ENCODE data around the gene DSE.
"Not testable (repeated sequence)": the region's sequence is repeated elsewhere in the genome, so short reads cannot be mapped to it uniquely, and the experiment has no call there.

Gene DSE

GRCh38 chr6:116370760-116371119, at the start of gene DSE:
DSE (plus strand) TSS chr6:116370947; CDS start chr6:116399251, 28,304 bp downstream.
- in situ Hi-C loops (cut with HindIII; ENCODE audit: low sequenced_read_pairs), result no loop called here

- in situ Hi-C loops (cut with HindIII; ENCODE audit: low sequenced_read_pairs), result not testable (repeated sequence)
Observed at GRCh38 chr6:116321933-116322332, 48.8 kb upstream of the DSE start.

GRCh38 chr6:116323863-116324262, 46.9 kb upstream of the DSE start:
- in situ Hi-C loops (cut with HindIII; ENCODE audit: low sequenced_read_pairs), result no loop called here

- in situ Hi-C loops (cut with HindIII; ENCODE audit: low sequenced_read_pairs), result not testable (repeated sequence)
Observed at GRCh38 chr6:116325634-116326132, 45.1 kb upstream of the DSE start.

GRCh38 chr6:116326181-116326671, 44.5 kb upstream of the DSE start:
- in situ Hi-C loops (cut with HindIII; ENCODE audit: low sequenced_read_pairs), result no loop called here

- in situ Hi-C loops (cut with HindIII; ENCODE audit: low sequenced_read_pairs), result no loop called here
Observed at GRCh38 chr6:116326996-116327395, 43.8 kb upstream of the DSE start.

GRCh38 chr6:116327803-116328527, 42.8 kb upstream of the DSE start:
- in situ Hi-C loops (cut with HindIII; ENCODE audit: low sequenced_read_pairs), result no loop called here

GRCh38 chr6:116328528-116328903, 42.2 kb upstream of the DSE start:
- in situ Hi-C loops (cut with HindIII; ENCODE audit: low sequenced_read_pairs), result no loop called here

GRCh38 chr6:116329156-116329555, 41.6 kb upstream of the DSE start:
- in situ Hi-C loops (cut with HindIII; ENCODE audit: low sequenced_read_pairs), result no loop called here

GRCh38 chr6:116330511-116330910, 40.2 kb upstream of the DSE start:
- in situ Hi-C loops (cut with HindIII; ENCODE audit: low sequenced_read_pairs), result no loop called here

- in situ Hi-C loops (cut with HindIII; ENCODE audit: low sequenced_read_pairs), result no loop called here
Observed at GRCh38 chr6:116332096-116332495, 38.7 kb upstream of the DSE start.

- in situ Hi-C loops (cut with HindIII; ENCODE audit: low sequenced_read_pairs), result not testable (repeated sequence)
Observed at GRCh38 chr6:116334638-116335409, 35.9 kb upstream of the DSE start.

- in situ Hi-C loops (cut with HindIII; ENCODE audit: low sequenced_read_pairs), result no loop called here
Observed at GRCh38 chr6:116335612-116336215, 35.0 kb upstream of the DSE start.

GRCh38 chr6:116338943-116339342, 31.8 kb upstream of the DSE start:
- in situ Hi-C loops (cut with HindIII; ENCODE audit: low sequenced_read_pairs), result no loop called here

- in situ Hi-C loops (cut with HindIII; ENCODE audit: low sequenced_read_pairs), result not testable (repeated sequence)
Observed at GRCh38 chr6:116340625-116341024, 30.1 kb upstream of the DSE start.

GRCh38 chr6:116349216-116349615, 21.5 kb upstream of the DSE start:
- in situ Hi-C loops (cut with HindIII; ENCODE audit: low sequenced_read_pairs), result no loop called here

GRCh38 chr6:116351101-116351500, 19.6 kb upstream of the DSE start:
- in situ Hi-C loops (cut with HindIII; ENCODE audit: low sequenced_read_pairs), result no loop called here

GRCh38 chr6:116352515-116353471, 18.0 kb upstream of the DSE start:
- in situ Hi-C loops (cut with HindIII; ENCODE audit: low sequenced_read_pairs), result no loop called here

- in situ Hi-C loops (cut with HindIII; ENCODE audit: low sequenced_read_pairs), result no loop called here
Observed at GRCh38 chr6:116354236-116354635, 16.5 kb upstream of the DSE start.

GRCh38 chr6:116355796-116356195, 15.0 kb upstream of the DSE start:
- in situ Hi-C loops (cut with HindIII; ENCODE audit: low sequenced_read_pairs), result no loop called here

Measured in endothelial cell of hepatic sinusoid (primary cell).